ENCODE results near the gene NEK5.

NEK5 gene

GRCh38 chr13:52130641-52131040 lies 1.8 kb upstream of the NEK5 start:
- H3K4me3 ChIP-seq (ENCODE audit: low read length), result no peak overlapping the region
- TF ChIP-seq CTCF (conservative IDR thresholded peaks at IDR 0.05; ENCODE audit: low read length), result no peak
- no peak for DNase-seq (ENCODE audit: low read depth)

GRCh38 chr13:52127783-52128702 lies 830 bp downstream of the NEK5 start:
- peak overlapping the region; percentile 68 for H3K4me3 ChIP-seq (ENCODE audit: low read length)
- peak; percentile 47 for DNase-seq (ENCODE audit: low read depth)
- TF ChIP-seq CTCF (conservative IDR thresholded peaks at IDR 0.05; ENCODE audit: low read length), result peak; percentile 92

GRCh38 chr13:52127378-52127777 lies 1.5 kb downstream of the NEK5 start:
- H3K4me3 ChIP-seq (ENCODE audit: low read length), result no peak overlapping the region
- no peak for DNase-seq (ENCODE audit: low read depth)
- TF ChIP-seq CTCF (conservative IDR thresholded peaks at IDR 0.05; ENCODE audit: low read length), result no peak

- no peak for DNase-seq (ENCODE audit: low read depth)
- H3K4me3 ChIP-seq (ENCODE audit: low read length), result no peak overlapping the region
- TF ChIP-seq CTCF (conservative IDR thresholded peaks at IDR 0.05; ENCODE audit: low read length), result no peak
These were observed 3.3 kb downstream of the NEK5 start for GRCh38 chr13:52125547-52125946.

- H3K4me3 ChIP-seq (ENCODE audit: low read length), result no peak overlapping the region
- DNase-seq (ENCODE audit: low read depth), result no peak
- TF ChIP-seq CTCF (conservative IDR thresholded peaks at IDR 0.05; ENCODE audit: low read length), result no peak
These were observed 10.3 kb downstream of the NEK5 start for GRCh38 chr13:52118595-52118994.

GRCh38 chr13:52118095-52118494 lies 10.8 kb downstream of the NEK5 start:
- no peak overlapping the region for H3K4me3 ChIP-seq (ENCODE audit: low read length)
- no peak for DNase-seq (ENCODE audit: low read depth)
- TF ChIP-seq CTCF (conservative IDR thresholded peaks at IDR 0.05; ENCODE audit: low read length), result no peak

- TF ChIP-seq CTCF (conservative IDR thresholded peaks at IDR 0.05; ENCODE audit: low read length), result no peak
- no peak overlapping the region for H3K4me3 ChIP-seq (ENCODE audit: low read length)
- no peak for DNase-seq (ENCODE audit: low read depth)
These were observed 16.3 kb downstream of the NEK5 start for GRCh38 chr13:52112591-52112990.
